Measurements from ENCODE around the gene NR1I2.

The NR1I2 gene

DNA sequence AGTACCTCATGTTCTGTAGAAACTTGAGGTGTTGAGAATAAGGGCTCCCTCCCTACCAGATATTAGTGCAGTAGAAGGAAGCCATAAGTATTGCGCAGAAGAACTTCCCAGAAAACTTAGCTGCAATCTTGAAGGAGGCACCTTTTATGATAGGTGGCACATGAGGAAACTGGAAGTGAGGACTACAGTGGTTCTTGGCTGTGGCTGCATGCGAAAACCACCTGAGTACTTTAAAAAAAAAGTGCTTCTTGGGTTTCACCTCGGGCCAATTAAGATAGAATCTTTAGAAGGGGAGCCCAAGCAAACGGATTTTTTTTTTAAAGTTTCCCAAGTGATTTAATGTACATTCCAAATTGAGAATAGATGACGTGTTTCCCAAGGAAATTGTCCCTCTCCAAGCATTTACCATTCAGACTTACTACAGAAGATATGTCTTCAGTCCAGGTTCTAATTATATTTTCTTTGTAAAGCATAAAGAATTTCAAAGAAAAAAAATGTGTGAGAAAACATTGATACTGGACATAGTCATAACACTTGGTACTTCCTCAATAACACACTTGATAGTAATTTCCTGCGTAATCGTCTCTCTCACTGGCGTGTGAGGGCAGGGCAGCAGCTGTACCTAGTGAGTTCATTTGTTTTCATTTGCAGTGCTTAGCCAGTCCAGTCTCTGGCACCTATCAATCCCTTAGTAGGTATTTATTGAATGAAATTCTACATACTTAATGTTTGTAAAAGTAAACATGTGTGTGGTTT lies 12.3 kb upstream of the NR1I2 start:
- DNase-seq (ENCODE audit: low read depth in 1 of 2, low spot score in 1 of 2), result no peak
- no peak overlapping the region for H3K4me3 ChIP-seq (replicated peaks; ENCODE audit: insufficient read depth, low read length)
- no peak for TF ChIP-seq SPI1 (IDR thresholded peaks at IDR 0.05; ENCODE audit: borderline replicate concordance, low read depth)
- no peak for TF ChIP-seq POLR2AphosphoS5 (IDR thresholded peaks at IDR 0.05; ENCODE audit: low read depth)
- TF ChIP-seq, protein P1, sequence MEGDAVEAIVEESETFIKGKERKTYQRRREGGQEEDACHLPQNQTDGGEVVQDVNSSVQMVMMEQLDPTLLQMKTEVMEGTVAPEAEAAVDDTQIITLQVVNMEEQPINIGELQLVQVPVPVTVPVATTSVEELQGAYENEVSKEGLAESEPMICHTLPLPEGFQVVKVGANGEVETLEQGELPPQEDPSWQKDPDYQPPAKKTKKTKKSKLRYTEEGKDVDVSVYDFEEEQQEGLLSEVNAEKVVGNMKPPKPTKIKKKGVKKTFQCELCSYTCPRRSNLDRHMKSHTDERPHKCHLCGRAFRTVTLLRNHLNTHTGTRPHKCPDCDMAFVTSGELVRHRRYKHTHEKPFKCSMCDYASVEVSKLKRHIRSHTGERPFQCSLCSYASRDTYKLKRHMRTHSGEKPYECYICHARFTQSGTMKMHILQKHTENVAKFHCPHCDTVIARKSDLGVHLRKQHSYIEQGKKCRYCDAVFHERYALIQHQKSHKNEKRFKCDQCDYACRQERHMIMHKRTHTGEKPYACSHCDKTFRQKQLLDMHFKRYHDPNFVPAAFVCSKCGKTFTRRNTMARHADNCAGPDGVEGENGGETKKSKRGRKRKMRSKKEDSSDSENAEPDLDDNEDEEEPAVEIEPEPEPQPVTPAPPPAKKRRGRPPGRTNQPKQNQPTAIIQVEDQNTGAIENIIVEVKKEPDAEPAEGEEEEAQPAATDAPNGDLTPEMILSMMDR (IDR thresholded peaks at IDR 0.05; ENCODE audit: insufficient read depth, low read length), result no peak
- TF ChIP-seq GABPA (IDR thresholded peaks at IDR 0.05; ENCODE audit: low read depth), result no peak
- TF ChIP-seq, protein P2, sequence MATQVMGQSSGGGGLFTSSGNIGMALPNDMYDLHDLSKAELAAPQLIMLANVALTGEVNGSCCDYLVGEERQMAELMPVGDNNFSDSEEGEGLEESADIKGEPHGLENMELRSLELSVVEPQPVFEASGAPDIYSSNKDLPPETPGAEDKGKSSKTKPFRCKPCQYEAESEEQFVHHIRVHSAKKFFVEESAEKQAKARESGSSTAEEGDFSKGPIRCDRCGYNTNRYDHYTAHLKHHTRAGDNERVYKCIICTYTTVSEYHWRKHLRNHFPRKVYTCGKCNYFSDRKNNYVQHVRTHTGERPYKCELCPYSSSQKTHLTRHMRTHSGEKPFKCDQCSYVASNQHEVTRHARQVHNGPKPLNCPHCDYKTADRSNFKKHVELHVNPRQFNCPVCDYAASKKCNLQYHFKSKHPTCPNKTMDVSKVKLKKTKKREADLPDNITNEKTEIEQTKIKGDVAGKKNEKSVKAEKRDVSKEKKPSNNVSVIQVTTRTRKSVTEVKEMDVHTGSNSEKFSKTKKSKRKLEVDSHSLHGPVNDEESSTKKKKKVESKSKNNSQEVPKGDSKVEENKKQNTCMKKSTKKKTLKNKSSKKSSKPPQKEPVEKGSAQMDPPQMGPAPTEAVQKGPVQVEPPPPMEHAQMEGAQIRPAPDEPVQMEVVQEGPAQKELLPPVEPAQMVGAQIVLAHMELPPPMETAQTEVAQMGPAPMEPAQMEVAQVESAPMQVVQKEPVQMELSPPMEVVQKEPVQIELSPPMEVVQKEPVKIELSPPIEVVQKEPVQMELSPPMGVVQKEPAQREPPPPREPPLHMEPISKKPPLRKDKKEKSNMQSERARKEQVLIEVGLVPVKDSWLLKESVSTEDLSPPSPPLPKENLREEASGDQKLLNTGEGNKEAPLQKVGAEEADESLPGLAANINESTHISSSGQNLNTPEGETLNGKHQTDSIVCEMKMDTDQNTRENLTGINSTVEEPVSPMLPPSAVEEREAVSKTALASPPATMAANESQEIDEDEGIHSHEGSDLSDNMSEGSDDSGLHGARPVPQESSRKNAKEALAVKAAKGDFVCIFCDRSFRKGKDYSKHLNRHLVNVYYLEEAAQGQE (IDR thresholded peaks at IDR 0.05; ENCODE audit: insufficient replicate concordance, low read depth), result no peak

DNA sequence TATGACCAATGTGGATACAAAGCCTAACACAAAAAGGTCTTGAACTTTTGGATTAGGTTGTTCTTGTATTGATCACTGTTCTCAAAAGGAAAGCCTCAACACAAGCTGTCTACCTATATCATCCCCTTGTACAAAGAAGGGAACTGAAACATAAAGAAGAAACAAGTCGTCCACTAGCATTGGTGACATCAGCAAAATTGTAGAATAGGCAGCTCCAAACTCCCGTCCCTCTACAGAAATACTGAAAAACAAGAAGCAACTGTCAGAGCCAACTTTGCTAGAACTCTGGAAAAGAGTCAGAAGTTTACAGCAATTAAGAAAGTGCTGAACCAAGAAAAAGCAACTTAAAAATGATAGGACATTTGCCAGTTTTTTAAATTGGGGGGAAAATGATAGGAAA lies 7.5 kb upstream of the NR1I2 start:
- TF ChIP-seq POLR2AphosphoS5 (IDR thresholded peaks at IDR 0.05; ENCODE audit: low read depth), result no peak
- no peak for TF ChIP-seq GABPA (IDR thresholded peaks at IDR 0.05; ENCODE audit: low read depth)
- TF ChIP-seq, protein P2 (IDR thresholded peaks at IDR 0.05; ENCODE audit: insufficient replicate concordance, low read depth), result no peak
- TF ChIP-seq, protein P1 (IDR thresholded peaks at IDR 0.05; ENCODE audit: insufficient read depth, low read length), result no peak
- TF ChIP-seq SPI1 (IDR thresholded peaks at IDR 0.05; ENCODE audit: borderline replicate concordance, low read depth), result no peak
- no peaks in the 10 kb centered on the region for H3K27me3 ChIP-seq (ENCODE audit: insufficient read depth, poor library complexity, severe bottlenecking)
- DNase-seq (ENCODE audit: low read depth in 1 of 2, low spot score in 1 of 2), result no peak
- H3K27ac ChIP-seq (replicated peaks), result no peak overlapping the region
- H3K4me3 ChIP-seq (replicated peaks; ENCODE audit: insufficient read depth, low read length), result no peak overlapping the region

More for the DNA sequence above, 12.3 kb upstream of the NR1I2 start:
- H3K27ac ChIP-seq (replicated peaks), result no peak overlapping the region
- H3K27me3 ChIP-seq (ENCODE audit: insufficient read depth, poor library complexity, severe bottlenecking), result no peaks in the 10 kb centered on the region

DNA sequence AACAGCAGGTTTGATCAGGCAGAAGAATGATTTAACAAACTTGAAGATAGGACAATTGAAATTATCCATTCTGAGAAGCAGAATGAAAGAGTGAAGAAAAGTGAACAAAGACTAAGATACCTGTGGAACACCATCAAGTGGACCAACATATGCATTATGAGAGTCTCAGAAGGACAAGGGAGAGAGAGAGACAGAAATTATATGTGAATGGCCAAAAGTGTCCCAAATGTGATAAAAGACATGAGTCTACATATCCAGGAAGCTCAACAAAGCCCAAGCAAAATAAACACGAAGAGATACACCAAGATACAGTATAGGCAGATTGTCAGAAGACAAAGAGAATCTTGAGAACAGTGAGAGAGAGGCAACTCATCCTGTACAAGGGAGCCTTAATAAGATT lies 5.6 kb upstream of the NR1I2 start:
- no peak overlapping the region for H3K4me3 ChIP-seq (replicated peaks; ENCODE audit: insufficient read depth, low read length)
- DNase-seq (ENCODE audit: low read depth in 1 of 2, low spot score in 1 of 2), result no peak
- no peak overlapping the region for H3K27ac ChIP-seq (replicated peaks)
- TF ChIP-seq POLR2AphosphoS5 (IDR thresholded peaks at IDR 0.05; ENCODE audit: low read depth), result no peak
- H3K27me3 ChIP-seq (ENCODE audit: insufficient read depth, poor library complexity, severe bottlenecking), result no peaks in the 10 kb centered on the region

DNA sequence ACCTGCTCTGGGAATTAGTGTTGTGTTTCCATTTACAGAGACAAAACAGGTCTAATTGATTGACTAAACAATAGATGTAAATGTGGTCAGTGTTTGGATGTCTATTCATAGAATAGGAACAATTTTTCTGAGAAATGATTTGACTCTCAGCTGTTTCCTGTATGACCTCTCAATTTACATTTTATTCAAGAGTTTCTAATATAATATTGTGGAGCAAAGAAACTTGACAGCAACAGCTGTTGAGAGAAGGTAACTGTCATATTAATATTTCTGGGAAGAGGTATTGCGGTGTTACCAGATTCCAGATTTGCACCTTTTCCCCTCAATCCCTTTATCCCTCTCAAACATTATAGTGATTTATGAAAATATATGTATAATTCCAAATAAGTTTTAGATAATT lies 3.7 kb upstream of the NR1I2 start:
- Histone ChIP-seq H3K27ac (replicated peaks) (no peak overlapping the region), H3K27me3 (ENCODE audit: insufficient read depth, poor library complexity, severe bottlenecking) (no peaks in the 10 kb centered on the region), H3K4me3 (replicated peaks; ENCODE audit: insufficient read depth, low read length) (no peak overlapping the region)
- DNase-seq (ENCODE audit: low read depth in 1 of 2, low spot score in 1 of 2), result no peak
- TF ChIP-seq SPI1 (IDR thresholded peaks at IDR 0.05; ENCODE audit: borderline replicate concordance, low read depth) (no peak), GABPA (IDR thresholded peaks at IDR 0.05; ENCODE audit: low read depth) (no peak), POLR2AphosphoS5 (IDR thresholded peaks at IDR 0.05; ENCODE audit: low read depth) (no peak)
- TF ChIP-seq, protein P2 (IDR thresholded peaks at IDR 0.05; ENCODE audit: insufficient replicate concordance, low read depth), result no peak
- TF ChIP-seq, protein P1 (IDR thresholded peaks at IDR 0.05; ENCODE audit: insufficient read depth, low read length), result no peak
